ENCODE measurements around the gene ARHGAP26. TPM values are rescaled to one million over a fixed set of nuclear protein-coding genes. Genes with fewer than 3 reads are reported as not detected.

ARHGAP26 gene
- total RNA-seq, 1 donor from 2014 or later, result 15.1 TPM

GRCh38 chr5:143119291-143119769 lies 349.2 kb downstream of the ARHGAP26 start:
- intact Hi-C loops (cut with micrococcal nuclease), result no loop called here
- H3K27ac Mint-ChIP-seq, result peak overlapping the region; percentile 72
- H3K36me3 Mint-ChIP-seq (ENCODE audit: low read depth), result peaks cover 26% of the 10 kb centered on the region
- peaks cover 57% of the 10 kb centered on the region for H3K4me1 Mint-ChIP-seq (ENCODE audit: low read depth)
- DNase-seq (ENCODE audit: low spot score), result no peak
- H3K4me3 Mint-ChIP-seq (ENCODE audit: low read depth), result no peak overlapping the region
- H3K9me3 Mint-ChIP-seq, result no peaks in the 10 kb centered on the region
- H3K27me3 Mint-ChIP-seq (ENCODE audit: low read depth), result no peaks in the 10 kb centered on the region

- Mint-ChIP-seq H3K4me3 (ENCODE audit: low read depth) (no peak overlapping the region), H3K36me3 (ENCODE audit: low read depth) (peaks cover 26% of the 10 kb centered on the region), H3K4me1 (ENCODE audit: low read depth) (peaks cover 58% of the 10 kb centered on the region), H3K9me3 (no peaks in the 10 kb centered on the region), H3K27me3 (ENCODE audit: low read depth) (no peaks in the 10 kb centered on the region), H3K27ac (peak overlapping the region; percentile 72)
- intact Hi-C loops (cut with micrococcal nuclease), result loop anchor here (5.0 kb wide), 3 partner anchors 97 to 282 kb away; partner anchors contain the start of gene NR3C1
- DNase-seq (ENCODE audit: low spot score), result no peak
Observed at GRCh38 chr5:143119881-143120341, 349.7 kb downstream of the ARHGAP26 start.

GRCh38 chr5:143120460-143121134 lies 350.4 kb downstream of the ARHGAP26 start:
- intact Hi-C loops (cut with micrococcal nuclease), result loop anchor here (5.0 kb wide), 3 partner anchors 97 to 282 kb away; partner anchors contain the start of gene NR3C1
- DNase-seq (ENCODE audit: low spot score), result no peak
- H3K27me3 Mint-ChIP-seq (ENCODE audit: low read depth), result no peaks in the 10 kb centered on the region
- peak overlapping the region; percentile 19 for H3K27ac Mint-ChIP-seq
- H3K4me3 Mint-ChIP-seq (ENCODE audit: low read depth), result no peak overlapping the region
- H3K4me1 Mint-ChIP-seq (ENCODE audit: low read depth), result peaks cover 58% of the 10 kb centered on the region
- H3K36me3 Mint-ChIP-seq (ENCODE audit: low read depth), result peaks cover 26% of the 10 kb centered on the region
- no peaks in the 10 kb centered on the region for H3K9me3 Mint-ChIP-seq

GRCh38 chr5:143121135-143121475 lies 350.9 kb downstream of the ARHGAP26 start:
- Mint-ChIP-seq H3K27ac (no peak overlapping the region), H3K9me3 (no peaks in the 10 kb centered on the region), H3K4me1 (ENCODE audit: low read depth) (peaks cover 61% of the 10 kb centered on the region), H3K27me3 (ENCODE audit: low read depth) (no peaks in the 10 kb centered on the region), H3K4me3 (ENCODE audit: low read depth) (no peak overlapping the region), H3K36me3 (ENCODE audit: low read depth) (peaks cover 26% of the 10 kb centered on the region)
- intact Hi-C loops (cut with micrococcal nuclease), result loop anchor here (5.0 kb wide), 3 partner anchors 96 to 281 kb away; partner anchors contain the start of gene NR3C1
- DNase-seq (ENCODE audit: low spot score), result no peak

GRCh38 chr5:143124593-143124992 lies 354.4 kb downstream of the ARHGAP26 start:
- Mint-ChIP-seq H3K4me1 (ENCODE audit: low read depth) (peaks cover 48% of the 10 kb centered on the region), H3K27ac (peak overlapping the region; percentile 37), H3K4me3 (ENCODE audit: low read depth) (no peak overlapping the region)

GRCh38 chr5:143126174-143127019 lies 356.2 kb downstream of the ARHGAP26 start:
- Mint-ChIP-seq H3K36me3 (ENCODE audit: low read depth) (peaks cover 22% of the 10 kb centered on the region), H3K27ac (no peak overlapping the region), H3K4me3 (ENCODE audit: low read depth) (no peak overlapping the region), H3K9me3 (no peaks in the 10 kb centered on the region), H3K27me3 (ENCODE audit: low read depth) (no peaks in the 10 kb centered on the region), H3K4me1 (ENCODE audit: low read depth) (peaks cover 34% of the 10 kb centered on the region)
- intact Hi-C loops (cut with micrococcal nuclease), result no loop called here
- DNase-seq (ENCODE audit: low spot score), result no peak

More at GRCh38 chr5:143124593-143124992, 354.4 kb downstream of the ARHGAP26 start:
- Mint-ChIP-seq H3K27me3 (ENCODE audit: low read depth) (no peaks in the 10 kb centered on the region), H3K9me3 (no peaks in the 10 kb centered on the region), H3K36me3 (ENCODE audit: low read depth) (peaks cover 33% of the 10 kb centered on the region)
- DNase-seq (ENCODE audit: low spot score), result no peak
- intact Hi-C loops (cut with micrococcal nuclease), result loop anchor here (5.0 kb wide), 3 partner anchors 93 to 278 kb away; partner anchors contain the start of gene NR3C1

- peaks cover 19% of the 10 kb centered on the region for H3K4me1 Mint-ChIP-seq (ENCODE audit: low read depth)
- no peak overlapping the region for H3K27ac Mint-ChIP-seq
- no peaks in the 10 kb centered on the region for H3K9me3 Mint-ChIP-seq
- intact Hi-C loops (cut with micrococcal nuclease), result no loop called here
- no peak overlapping the region for H3K4me3 Mint-ChIP-seq (ENCODE audit: low read depth)
- no peak for DNase-seq (ENCODE audit: low spot score)
- no peaks in the 10 kb centered on the region for H3K27me3 Mint-ChIP-seq (ENCODE audit: low read depth)
- H3K36me3 Mint-ChIP-seq (ENCODE audit: low read depth), result peaks cover 6% of the 10 kb centered on the region
Observed at GRCh38 chr5:143128412-143129071, 358.4 kb downstream of the ARHGAP26 start.

GRCh38 chr5:143129203-143129602 lies 359.0 kb downstream of the ARHGAP26 start:
- H3K27me3 Mint-ChIP-seq (ENCODE audit: low read depth), result no peaks in the 10 kb centered on the region
- no peaks in the 10 kb centered on the region for H3K9me3 Mint-ChIP-seq
- no peak overlapping the region for H3K4me3 Mint-ChIP-seq (ENCODE audit: low read depth)
- H3K4me1 Mint-ChIP-seq (ENCODE audit: low read depth), result peaks cover 17% of the 10 kb centered on the region
- H3K36me3 Mint-ChIP-seq (ENCODE audit: low read depth), result peaks cover 6% of the 10 kb centered on the region
- no peak for DNase-seq (ENCODE audit: low spot score)
- intact Hi-C loops (cut with micrococcal nuclease), result no loop called here
- no peak overlapping the region for H3K27ac Mint-ChIP-seq

- Mint-ChIP-seq H3K4me1 (ENCODE audit: low read depth) (peaks cover 9% of the 10 kb centered on the region), H3K4me3 (ENCODE audit: low read depth) (no peak overlapping the region), H3K9me3 (no peaks in the 10 kb centered on the region), H3K27ac (no peak overlapping the region), H3K36me3 (ENCODE audit: low read depth) (peaks cover 6% of the 10 kb centered on the region), H3K27me3 (ENCODE audit: low read depth) (no peaks in the 10 kb centered on the region)
- DNase-seq (ENCODE audit: low spot score), result no peak
- intact Hi-C loops (cut with micrococcal nuclease), result no loop called here
Observed at GRCh38 chr5:143129910-143130612, 359.9 kb downstream of the ARHGAP26 start.

- DNase-seq (ENCODE audit: low spot score), result no peak
- no peaks in the 10 kb centered on the region for H3K9me3 Mint-ChIP-seq
- H3K4me1 Mint-ChIP-seq (ENCODE audit: low read depth), result peaks cover 5% of the 10 kb centered on the region
- peaks cover 6% of the 10 kb centered on the region for H3K36me3 Mint-ChIP-seq (ENCODE audit: low read depth)
- H3K4me3 Mint-ChIP-seq (ENCODE audit: low read depth), result no peak overlapping the region
- intact Hi-C loops (cut with micrococcal nuclease), result no loop called here
- H3K27ac Mint-ChIP-seq, result no peak overlapping the region
- no peaks in the 10 kb centered on the region for H3K27me3 Mint-ChIP-seq (ENCODE audit: low read depth)
Observed at GRCh38 chr5:143130613-143131305, 360.6 kb downstream of the ARHGAP26 start.

GRCh38 chr5:143131972-143132371 lies 361.8 kb downstream of the ARHGAP26 start:
- intact Hi-C loops (cut with micrococcal nuclease), result no loop called here
- no peak overlapping the region for H3K27ac Mint-ChIP-seq

More at GRCh38 chr5:143131972-143132371, 361.8 kb downstream of the ARHGAP26 start:
- Mint-ChIP-seq H3K9me3 (no peaks in the 10 kb centered on the region), H3K36me3 (ENCODE audit: low read depth) (peaks cover 6% of the 10 kb centered on the region), H3K4me1 (ENCODE audit: low read depth) (peaks cover 3% of the 10 kb centered on the region), H3K27me3 (ENCODE audit: low read depth) (no peaks in the 10 kb centered on the region), H3K4me3 (ENCODE audit: low read depth) (no peak overlapping the region)
- DNase-seq (ENCODE audit: low spot score), result no peak

All from activated T-helper 2 cell treated with anti-CD3 and anti-CD28 coated beads, Interferon-gamma antibody, Interleukin-2, Interleukin-4, amounts not matched to agents 10 μg/mL and 5 μg/mL and 100 μg/mL, durations not matched to agents 14 hours and 24 hours and 36 hours (primary cell).